K562 (cell line): Measurements from ENCODE around the gene RNF13. TPM values are rescaled to one million over a fixed set of nuclear protein-coding genes. Genes with fewer than 3 reads are reported as not detected.

Experiments used
- ATAC-seq: fragments of 200-7000 bp; cut with Tn5 transposase; 3 replicates; pipeline ENCODE4 v1.9.1; 2020; ENCODE audit warnings: moderate library complexity
- BruUV-seq: library from RNA; stranded (reverse); fragments of 400-500 nt; replicated peaks from 2 replicates; lab custom pipeline; 2021; lab: Mats Ljungman, UMichigan
- CTCF ChIA-PET: fragments of 300-600 bp; formaldehyde crosslinking; extraction: SDS; loops from one replicate; lab custom pipeline; 2021; ENCODE audit warnings: low intra/inter-chr PET ratio; lab: Yijun Ruan, JAX
- POLR2A ChIA-PET: fragments of 300-600, 350-650 bp; sonication (Branson Sonifier 250); formaldehyde crosslinking; extraction: SDS; loops from one replicate; lab custom pipeline; 2021; ENCODE audit warnings: antibody characterized with exemption, inconsistent platforms; lab: Yijun Ruan, JAX
- DNase-seq, 4 experiments: peaks; one replicate each; pipeline versions ENCODE4 v3.0.0 to v3.0.0-alpha.2; 2011 to 2018; ENCODE audit warnings: low spot score in 3 of 4, mixed read lengths in 3 of 4; ENCODE audit errors: extremely low read depth in 1 of 4
- FAIRE-seq: peaks from 2 replicates; lab custom pipeline; 2011; peaks lifted over from hg19 to GRCh38; lab: Jason Lieb, UNC
- H2AFZ ChIP-seq: 2 replicates; pipeline ENCODE4 v1.6.0; 2011; ENCODE audit warnings: low read depth, low read length, control low read depth, inconsistent platforms
- H3K27ac ChIP-seq: fragments of 200-600 bp; 3 replicates; pipeline ENCODE4 v1.8.0; 2011; ENCODE audit warnings: low read depth, mild to moderate bottlenecking, control low read depth, inconsistent platforms, low read length, moderate library complexity, mixed read lengths; ENCODE audit errors: extremely low read depth
- H3K27me3 ChIP-seq, 2 experiments: fragments of 300-600 bp in 1 of 2; 2 replicates in 1 of 2; 3 replicates in 1 of 2; pipeline versions ENCODE4 v1.6.0 to v1.8.0; 2011; ENCODE audit warnings: inconsistent platforms in 2 of 2, low read length in 2 of 2, mild to moderate bottlenecking in 1 of 2, mixed read lengths in 1 of 2, moderate library complexity in 1 of 2; ENCODE audit not compliant: control insufficient read depth in 2 of 2, insufficient read depth in 2 of 2
- H3K36me3 ChIP-seq: fragments of 300-600 bp; 3 replicates; pipeline ENCODE4 v1.8.0; 2011; ENCODE audit warnings: mild to moderate bottlenecking, low read length, inconsistent platforms; ENCODE audit not compliant: control insufficient read depth, insufficient read depth
- H3K4me1 ChIP-seq, 2 experiments: fragments of 200-600 bp in 1 of 2; replicated peaks in 1 of 2; 2 replicates in 1 of 2; 3 replicates in 1 of 2; pipeline versions ENCODE4 v1.5.1 to v1.8.0; 2011; ENCODE audit warnings: inconsistent platforms in 2 of 2, low read length in 2 of 2, mild to moderate bottlenecking in 1 of 2, mixed read lengths in 1 of 2, moderate library complexity in 1 of 2; ENCODE audit not compliant: control insufficient read depth in 2 of 2, insufficient read depth in 2 of 2
- H3K4me2 ChIP-seq: 2 replicates; pipeline ENCODE4 v1.6.1; 2011; ENCODE audit warnings: low read length, control low read depth, inconsistent platforms, mixed read lengths; ENCODE audit not compliant: insufficient read depth
- H3K4me3 ChIP-seq: fragments of 200-600 bp; sonication (generic), shearing (Covaris generic); 2 replicates; pipeline ENCODE4 v1.5.1; 2016; ENCODE audit warnings: control low read depth, inconsistent platforms
- H3K79me2 ChIP-seq: fragments of 200-600 bp; 3 replicates; pipeline ENCODE4 v1.8.0; 2011; ENCODE audit warnings: low read length, inconsistent platforms; ENCODE audit not compliant: control insufficient read depth, insufficient read depth
- H3K9ac ChIP-seq, 2 experiments: 2 replicates each; pipeline versions ENCODE4 v1.6.0 to v1.6.1; 2011; ENCODE audit warnings: low read depth in 2 of 2, low read length in 2 of 2, control low read depth in 1 of 2, inconsistent platforms in 1 of 2, mild to moderate bottlenecking in 1 of 2, mixed read lengths in 1 of 2; ENCODE audit not compliant: insufficient read depth in 1 of 2
- H3K9me1 ChIP-seq: one replicate; pipeline ENCODE4 v1.6.0; 2011; ENCODE audit warnings: inconsistent platforms, mild to moderate bottlenecking, low read length, moderate library complexity; ENCODE audit not compliant: control insufficient read depth, insufficient read depth
- H3K9me3 ChIP-seq: replicated peaks from 2 replicates; pipeline ENCODE4 v1.5.1; 2011; ENCODE audit warnings: low read depth, low read length, inconsistent platforms; ENCODE audit not compliant: control insufficient read depth, insufficient read depth
- H4K20me1 ChIP-seq: replicated peaks from 2 replicates; pipeline ENCODE4 v1.6.1; 2011; ENCODE audit warnings: low read length, inconsistent platforms, mixed read lengths; ENCODE audit not compliant: control insufficient read depth, insufficient read depth
- CHD2 ChIP-seq: IDR thresholded peaks from 2 replicates; pipeline ENCODE4 v1.6.1; 2011; ENCODE audit warnings: low read depth, low read length
- CREB1 ChIP-seq, 2 experiments: sonication (generic) in 1 of 2; formaldehyde crosslinking in 1 of 2; IDR thresholded peaks; 2 replicates each; pipeline versions ENCODE4 v1.6.1 to v1.8.0; 2012 to 2022; ENCODE audit warnings: inconsistent platforms in 1 of 2, mild to moderate bottlenecking in 1 of 2, missing genetic modification reagents in 1 of 2, moderate library complexity in 1 of 2
- ERF ChIP-seq: fragments of 450-650 bp; formaldehyde crosslinking; IDR thresholded peaks from 2 replicates; pipeline ENCODE4 v1.4.0; 2020; ENCODE audit warnings: mild to moderate bottlenecking, mixed read lengths
- HNRNPL ChIP-seq: fragments of 200-400 bp; formaldehyde crosslinking; IDR thresholded peaks from 2 replicates; pipeline ENCODE4 v1.6.1; 2017; ENCODE audit warnings: low read depth, mild to moderate bottlenecking, low read length
- MAFG ChIP-seq: fragments of 450-650 bp; conservative IDR thresholded peaks from 2 replicates; pipeline ENCODE4 v1.6.1; 2016; ENCODE audit warnings: missing genetic modification characterization, missing compliant biosample characterization
- MYC ChIP-seq, 2 experiments: fragments of 250-450 bp in 1 of 2; sonication (Bioruptor Pico) in 1 of 2; IDR thresholded peaks; 2 replicates each; pipeline versions ENCODE4 v1.5.1 to v1.6.1; 2012 to 2021; ENCODE audit warnings: low read depth in 2 of 2, borderline replicate concordance in 1 of 2, improper control_type of control experiment in 1 of 2, low read length in 1 of 2, mild to moderate bottlenecking in 1 of 2, moderate library complexity in 1 of 2
- SLC30A9 ChIP-seq: fragments of 250-450 bp; sonication (Bioruptor Pico); IDR thresholded peaks from 2 replicates; pipeline ENCODE4 v1.8.0; 2022; ENCODE audit warnings: mild to moderate bottlenecking, moderate library complexity
- STAT5A ChIP-seq: IDR thresholded peaks from 2 replicates; pipeline ENCODE4 v1.6.1; 2012; ENCODE audit warnings: low read length, inconsistent platforms, borderline replicate concordance
- SUPT5H ChIP-seq: fragments of 450-650 bp; IDR thresholded peaks from 2 replicates; pipeline ENCODE4 v1.6.1; 2016
- TCF7 ChIP-seq: sonication (generic); IDR thresholded peaks from 2 replicates; pipeline ENCODE4 v1.6.1; 2016; ENCODE audit warnings: antibody characterized with exemption, borderline replicate concordance
- TEAD4 ChIP-seq, 2 experiments: sonication (generic) in 1 of 2; formaldehyde crosslinking in 1 of 2; IDR thresholded peaks; 2 replicates each; pipeline versions ENCODE4 v1.6.1 to v1.8.0; 2012 to 2022; ENCODE audit warnings: borderline replicate concordance in 1 of 2, inconsistent platforms in 1 of 2, low read length in 1 of 2, mild to moderate bottlenecking in 1 of 2, missing genetic modification reagents in 1 of 2
- ZNF24 ChIP-seq: fragments of 450-650 bp; IDR thresholded peaks from 2 replicates; pipeline ENCODE4 v1.6.1; 2016
- ZNF75A ChIP-seq: fragments of 450-650 bp; formaldehyde crosslinking; IDR thresholded peaks from 2 replicates; pipeline ENCODE4 v1.4.0; 2020; ENCODE audit warnings: mild to moderate bottlenecking
- ZNF764 ChIP-seq: fragments of 250-450 bp; sonication (Bioruptor Pico); IDR thresholded peaks from 2 replicates; pipeline ENCODE4 v1.4.0; 2020; ENCODE audit warnings: low read depth, mild to moderate bottlenecking, moderate library complexity
- ZNF79 ChIP-seq: fragments of 250-450 bp; sonication (Bioruptor Pico); IDR thresholded peaks from 2 replicates; pipeline ENCODE4 v1.4.0; 2020; ENCODE audit warnings: low read depth, mild to moderate bottlenecking, moderate library complexity
- ZSCAN32 ChIP-seq: fragments of 450-650 bp; formaldehyde crosslinking; IDR thresholded peaks from 2 replicates; pipeline ENCODE4 v1.4.0; 2020; ENCODE audit warnings: mild to moderate bottlenecking, moderate library complexity
- WGBS: fragments of 100-300 bp; shearing (Covaris generic); methylation state at CpG from one replicate; pipeline ENCODE4 v1.1.6; 2016; ENCODE audit warnings: low coverage, mixed read lengths; ENCODE audit not compliant: insufficient coverage; ENCODE audit errors: missing lambda C conversion rate; 5-methylcytosine and 5-hydroxymethylcytosine counted together
- in situ Hi-C: fragments of 300-500 bp; cut with MboI; formaldehyde crosslinking; loops from 4 replicates; pipeline ENCODE4 v1.15.0; 2018; ENCODE audit warnings: inconsistent platforms, mixed read lengths
- intact Hi-C: fragments of 100-400 bp; cut with micrococcal nuclease; formaldehyde crosslinking; loops from 2 replicates; pipeline ENCODE4 v1.14.2; 2022
- polyA plus RNA-seq, 8 experiments: library from polyadenylated mRNA; depleted of rRNA in 4 of 8; stranded (reverse) in 5 of 8; unstranded in 3 of 8; fragments of >200 nt; fragmentation: Nextera tagmentation in 2 of 8; fragmentation: Illumina TruSeq in 1 of 8; extraction: Ambion mirVana in 2 of 8; extraction: Trizol in 1 of 8; gene quantifications; 2 replicates each; pipeline versions ENCODE4 v1.2.1 to v1.2.3, GENCODE V29; 2011 to 2014; ENCODE audit warnings: inconsistent platforms in 1 of 8, missing spikeins in 1 of 8
- total RNA-seq, 7 experiments: library from RNA; depleted of rRNA in 6 of 7; stranded (reverse); fragments of >200 nt in 6 of 7; fragmentation: Illumina TruSeq in 2 of 7; extraction: Trizol in 2 of 7; gene quantifications; 2 replicates each; pipeline versions ENCODE4 v1.2.1 to v1.2.3, GENCODE V29; 2011 to 2021; ENCODE audit warnings: low replicate concordance in 1 of 7
- TF ChIP-seq, protein P1 (sequence below): sonication (generic); formaldehyde crosslinking; IDR thresholded peaks from 2 replicates; pipeline ENCODE4 v1.8.0; 2022; ENCODE audit warnings: mild to moderate bottlenecking, missing genetic modification reagents
- TF ChIP-seq, protein P2 (sequence below): fragments of 250-450 bp; sonication (Bioruptor Pico); IDR thresholded peaks from 2 replicates; pipeline ENCODE4 v1.6.1; 2021; ENCODE audit warnings: mild to moderate bottlenecking
- TF ChIP-seq, protein P3 (sequence below): sonication (generic); formaldehyde crosslinking; IDR thresholded peaks from 2 replicates; pipeline ENCODE4 v1.8.0; 2022; ENCODE audit warnings: mild to moderate bottlenecking, missing genetic modification reagents

RNF13 gene
- total and polyA plus RNA-seq, 9 of the 15 experiments (the other 6 are each of a cell fraction or from before 2014, with no cell fraction given), result 12.7 to 35.8 (median 18.9) TPM

- no peaks in the 10 kb centered on the region for H3K9me3 ChIP-seq
- H3K9me1 ChIP-seq, result no peaks in the 10 kb centered on the region
- no peaks in the 10 kb centered on the region for H3K36me3 ChIP-seq
- BruUV-seq, result no TSS peak
- ATAC-seq (peak; percentile 59; the same call in 1 of the 3 replicates), FAIRE-seq (no peak), DNase-seq (peak in 1 of 4 experiments; percentile 2)
- no peak overlapping the region for H3K4me2 ChIP-seq
- H3K4me1 ChIP-seq, result no peaks in the 10 kb centered on the region
- CTCF ChIA-PET, result no interaction called here
- H3K79me2 ChIP-seq, result no peaks in the 10 kb centered on the region
- WGBS, result 50% methylated on average over 9 of the region's 9 CpGs
- no peak overlapping the region for H3K4me3 ChIP-seq
- POLR2A ChIA-PET, result no interaction called here
- H3K9ac ChIP-seq, result no peak overlapping the region
- no peak overlapping the region for H2AFZ ChIP-seq
- no peaks in the 10 kb centered on the region for H3K27me3 ChIP-seq
- H4K20me1 ChIP-seq, result no peaks in the 10 kb centered on the region
- no peak overlapping the region for H3K27ac ChIP-seq
- intact Hi-C loops (no loop called here), in situ Hi-C loops (no loop called here)
- TF ChIP-seq SLC30A9 (no peak), STAT5A (no peak), ERF (no peak), MAFG (no peak), MYC (IDR thresholded peaks at IDR 0.05; ENCODE audit: low read depth, low read length) (no peak), MYC (CRISPR knock-in tag; IDR thresholded peaks at IDR 0.05; ENCODE audit: borderline replicate concordance, low read depth) (no peak), ZNF75A (CRISPR knock-in tag) (no peak), SUPT5H (no peak), ZNF24 (no peak), ZSCAN32 (CRISPR knock-in tag) (no peak), ZNF764 (CRISPR knock-in tag) (no peak), CREB1 (IDR thresholded peaks at IDR 0.05) (no peak), CREB1 (CRISPR knock-in tag; IDR thresholded peaks at IDR 0.05) (no peak), ZNF79 (CRISPR knock-in tag) (no peak), CHD2 (no peak), TCF7 (no peak), HNRNPL (no peak), TEAD4 (IDR thresholded peaks at IDR 0.05; ENCODE audit: low read length) (no peak), TEAD4 (CRISPR knock-in tag; IDR thresholded peaks at IDR 0.05; ENCODE audit: borderline replicate concordance) (no peak)
- TF ChIP-seq, protein P1, sequence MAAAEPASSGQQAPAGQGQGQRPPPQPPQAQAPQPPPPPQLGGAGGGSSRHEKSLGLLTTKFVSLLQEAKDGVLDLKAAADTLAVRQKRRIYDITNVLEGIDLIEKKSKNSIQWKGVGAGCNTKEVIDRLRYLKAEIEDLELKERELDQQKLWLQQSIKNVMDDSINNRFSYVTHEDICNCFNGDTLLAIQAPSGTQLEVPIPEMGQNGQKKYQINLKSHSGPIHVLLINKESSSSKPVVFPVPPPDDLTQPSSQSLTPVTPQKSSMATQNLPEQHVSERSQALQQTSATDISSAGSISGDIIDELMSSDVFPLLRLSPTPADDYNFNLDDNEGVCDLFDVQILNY (CRISPR knock-in tag), result no peak
- TF ChIP-seq, protein P2, sequence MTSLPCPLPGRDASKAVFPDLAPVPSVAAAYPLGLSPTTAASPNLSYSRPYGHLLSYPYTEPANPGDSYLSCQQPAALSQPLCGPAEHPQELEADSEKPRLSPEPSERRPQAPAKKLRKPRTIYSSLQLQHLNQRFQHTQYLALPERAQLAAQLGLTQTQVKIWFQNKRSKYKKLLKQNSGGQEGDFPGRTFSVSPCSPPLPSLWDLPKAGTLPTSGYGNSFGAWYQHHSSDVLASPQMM (CRISPR knock-in tag), result no peak
- TF ChIP-seq, protein P3, sequence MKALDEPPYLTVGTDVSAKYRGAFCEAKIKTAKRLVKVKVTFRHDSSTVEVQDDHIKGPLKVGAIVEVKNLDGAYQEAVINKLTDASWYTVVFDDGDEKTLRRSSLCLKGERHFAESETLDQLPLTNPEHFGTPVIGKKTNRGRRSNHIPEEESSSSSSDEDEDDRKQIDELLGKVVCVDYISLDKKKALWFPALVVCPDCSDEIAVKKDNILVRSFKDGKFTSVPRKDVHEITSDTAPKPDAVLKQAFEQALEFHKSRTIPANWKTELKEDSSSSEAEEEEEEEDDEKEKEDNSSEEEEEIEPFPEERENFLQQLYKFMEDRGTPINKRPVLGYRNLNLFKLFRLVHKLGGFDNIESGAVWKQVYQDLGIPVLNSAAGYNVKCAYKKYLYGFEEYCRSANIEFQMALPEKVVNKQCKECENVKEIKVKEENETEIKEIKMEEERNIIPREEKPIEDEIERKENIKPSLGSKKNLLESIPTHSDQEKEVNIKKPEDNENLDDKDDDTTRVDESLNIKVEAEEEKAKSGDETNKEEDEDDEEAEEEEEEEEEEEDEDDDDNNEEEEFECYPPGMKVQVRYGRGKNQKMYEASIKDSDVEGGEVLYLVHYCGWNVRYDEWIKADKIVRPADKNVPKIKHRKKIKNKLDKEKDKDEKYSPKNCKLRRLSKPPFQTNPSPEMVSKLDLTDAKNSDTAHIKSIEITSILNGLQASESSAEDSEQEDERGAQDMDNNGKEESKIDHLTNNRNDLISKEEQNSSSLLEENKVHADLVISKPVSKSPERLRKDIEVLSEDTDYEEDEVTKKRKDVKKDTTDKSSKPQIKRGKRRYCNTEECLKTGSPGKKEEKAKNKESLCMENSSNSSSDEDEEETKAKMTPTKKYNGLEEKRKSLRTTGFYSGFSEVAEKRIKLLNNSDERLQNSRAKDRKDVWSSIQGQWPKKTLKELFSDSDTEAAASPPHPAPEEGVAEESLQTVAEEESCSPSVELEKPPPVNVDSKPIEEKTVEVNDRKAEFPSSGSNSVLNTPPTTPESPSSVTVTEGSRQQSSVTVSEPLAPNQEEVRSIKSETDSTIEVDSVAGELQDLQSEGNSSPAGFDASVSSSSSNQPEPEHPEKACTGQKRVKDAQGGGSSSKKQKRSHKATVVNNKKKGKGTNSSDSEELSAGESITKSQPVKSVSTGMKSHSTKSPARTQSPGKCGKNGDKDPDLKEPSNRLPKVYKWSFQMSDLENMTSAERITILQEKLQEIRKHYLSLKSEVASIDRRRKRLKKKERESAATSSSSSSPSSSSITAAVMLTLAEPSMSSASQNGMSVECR (CRISPR knock-in tag), result no peak
Measured at GRCh38 chr3:149886957-149887356, 73.9 kb downstream of the RNF13 start.
